ENCODE results near the gene ZNF689.

DNA sequence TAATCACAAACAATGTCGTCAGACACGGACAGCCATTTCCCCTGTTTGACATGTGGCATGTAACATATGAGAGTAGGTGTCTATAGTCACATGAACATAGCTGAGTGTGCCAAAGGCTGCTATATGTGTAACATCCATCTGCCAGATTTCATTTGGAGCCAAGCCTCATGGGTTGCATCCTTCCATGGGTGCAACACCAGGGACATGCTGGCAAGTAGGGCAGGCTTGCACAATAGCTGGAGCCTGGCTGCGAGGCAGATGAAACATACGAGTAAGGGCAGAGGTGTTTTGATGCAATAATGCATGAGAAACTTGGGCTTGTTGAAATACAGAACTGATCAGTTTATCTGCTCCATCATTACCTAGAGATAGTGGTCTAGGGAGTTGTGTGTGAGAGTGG is 9.0 kb upstream of the ZNF689 start:
- TF ChIP-seq, protein P1, sequence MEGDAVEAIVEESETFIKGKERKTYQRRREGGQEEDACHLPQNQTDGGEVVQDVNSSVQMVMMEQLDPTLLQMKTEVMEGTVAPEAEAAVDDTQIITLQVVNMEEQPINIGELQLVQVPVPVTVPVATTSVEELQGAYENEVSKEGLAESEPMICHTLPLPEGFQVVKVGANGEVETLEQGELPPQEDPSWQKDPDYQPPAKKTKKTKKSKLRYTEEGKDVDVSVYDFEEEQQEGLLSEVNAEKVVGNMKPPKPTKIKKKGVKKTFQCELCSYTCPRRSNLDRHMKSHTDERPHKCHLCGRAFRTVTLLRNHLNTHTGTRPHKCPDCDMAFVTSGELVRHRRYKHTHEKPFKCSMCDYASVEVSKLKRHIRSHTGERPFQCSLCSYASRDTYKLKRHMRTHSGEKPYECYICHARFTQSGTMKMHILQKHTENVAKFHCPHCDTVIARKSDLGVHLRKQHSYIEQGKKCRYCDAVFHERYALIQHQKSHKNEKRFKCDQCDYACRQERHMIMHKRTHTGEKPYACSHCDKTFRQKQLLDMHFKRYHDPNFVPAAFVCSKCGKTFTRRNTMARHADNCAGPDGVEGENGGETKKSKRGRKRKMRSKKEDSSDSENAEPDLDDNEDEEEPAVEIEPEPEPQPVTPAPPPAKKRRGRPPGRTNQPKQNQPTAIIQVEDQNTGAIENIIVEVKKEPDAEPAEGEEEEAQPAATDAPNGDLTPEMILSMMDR (conservative IDR thresholded peaks at IDR 0.05 in 1 of 2, IDR thresholded peaks at IDR 0.05 in 1 of 2; ENCODE audit: low read depth in 1 of 2, low read length in 2 of 2) = no peak
- TF ChIP-seq EZH2 (IDR thresholded peaks at IDR 0.05; ENCODE audit: low read length, missing control alignments) = no peak

Measured in fibroblast of lung (primary cell).